GM12865 (cell line): ENCODE data around the gene GALNT17.

ENCODE experiments used
- DNase-seq: peaks from one replicate; pipeline ENCODE4 v3.0.0; 2010; ENCODE audit warnings: low read depth
- H3K4me3 ChIP-seq: 2 replicates; pipeline ENCODE4 v1.5.1; 2011; ENCODE audit warnings: mild to moderate bottlenecking, low read depth, low read length, control low read depth
- TF ChIP-seq, protein P1 (sequence below): IDR thresholded peaks from 2 replicates; pipeline ENCODE4 v1.5.1; 2011; ENCODE audit warnings: low read length, control low read depth, low read depth, inconsistent platforms; ENCODE audit not compliant: insufficient read depth; ENCODE audit errors: missing control alignments

The GALNT17 gene

DNA sequence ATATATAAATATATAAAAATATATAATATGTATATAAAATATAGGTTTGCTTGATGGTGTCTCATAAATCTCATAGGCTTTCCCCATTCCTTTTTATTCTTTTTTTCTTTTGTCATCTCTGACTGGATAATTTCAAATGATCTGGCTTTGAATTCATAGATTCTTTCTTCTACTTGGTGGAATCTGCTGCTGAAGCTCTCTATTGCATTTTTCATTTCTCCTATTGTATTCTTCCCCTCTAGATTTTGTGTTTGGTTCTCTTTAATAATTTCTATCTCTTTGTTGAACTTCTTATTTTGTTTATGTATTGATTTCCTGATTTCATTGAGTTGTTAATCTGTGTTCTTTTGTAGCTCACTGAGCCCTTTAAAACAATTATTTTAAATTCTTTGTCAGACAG, 629.4 kb downstream of the GALNT17 start:
- TF ChIP-seq, protein P1, sequence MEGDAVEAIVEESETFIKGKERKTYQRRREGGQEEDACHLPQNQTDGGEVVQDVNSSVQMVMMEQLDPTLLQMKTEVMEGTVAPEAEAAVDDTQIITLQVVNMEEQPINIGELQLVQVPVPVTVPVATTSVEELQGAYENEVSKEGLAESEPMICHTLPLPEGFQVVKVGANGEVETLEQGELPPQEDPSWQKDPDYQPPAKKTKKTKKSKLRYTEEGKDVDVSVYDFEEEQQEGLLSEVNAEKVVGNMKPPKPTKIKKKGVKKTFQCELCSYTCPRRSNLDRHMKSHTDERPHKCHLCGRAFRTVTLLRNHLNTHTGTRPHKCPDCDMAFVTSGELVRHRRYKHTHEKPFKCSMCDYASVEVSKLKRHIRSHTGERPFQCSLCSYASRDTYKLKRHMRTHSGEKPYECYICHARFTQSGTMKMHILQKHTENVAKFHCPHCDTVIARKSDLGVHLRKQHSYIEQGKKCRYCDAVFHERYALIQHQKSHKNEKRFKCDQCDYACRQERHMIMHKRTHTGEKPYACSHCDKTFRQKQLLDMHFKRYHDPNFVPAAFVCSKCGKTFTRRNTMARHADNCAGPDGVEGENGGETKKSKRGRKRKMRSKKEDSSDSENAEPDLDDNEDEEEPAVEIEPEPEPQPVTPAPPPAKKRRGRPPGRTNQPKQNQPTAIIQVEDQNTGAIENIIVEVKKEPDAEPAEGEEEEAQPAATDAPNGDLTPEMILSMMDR: no peak
- no peak for DNase-seq
- H3K4me3 ChIP-seq: no peak overlapping the region
